Measurements from ENCODE around the gene PHF10.

- TF ChIP-seq CTCF (IDR thresholded peaks at IDR 0.05), result no peak
- no peak for TF ChIP-seq POLR2A (IDR thresholded peaks at IDR 0.05; ENCODE audit: low read depth)
- no peak for TF ChIP-seq EP300 (IDR thresholded peaks at IDR 0.05)
- TF ChIP-seq POLR2AphosphoS5 (IDR thresholded peaks at IDR 0.05), result no peak
Measured at GRCh38 chr6:169661391-169661756, 62.9 kb downstream of the PHF10 start.
